Vagina (tissue), 2 donors: ENCODE results near the gene B3GAT3.

Experiments
- POLR2A ChIP-seq, 2 donors: fragments of 450-650 bp; IDR thresholded peaks; one replicate each; pipeline ENCODE4 v1.6.1; 2017; ENCODE audit warnings: antibody characterized with exemption in 2 of 2, mild to moderate bottlenecking in 2 of 2, moderate library complexity in 2 of 2
- POLR2AphosphoS5 ChIP-seq, 2 donors: sonication (generic); formaldehyde crosslinking; IDR thresholded peaks; one replicate each; pipeline ENCODE4 v1.9.0; 2017; ENCODE audit warnings: antibody characterized with exemption in 2 of 2, mild to moderate bottlenecking in 2 of 2, low read depth in 1 of 2; ENCODE audit not compliant: insufficient read depth in 1 of 2
- TF ChIP-seq, protein P1 (sequence below), 3 experiments: fragments of 450-650 bp in 2 of 3; fragments of 200-600 bp in 1 of 3; sonication (generic) in 1 of 3; IDR thresholded peaks; one replicate each; pipeline ENCODE4 v1.5.1; 2017 to 2019; ENCODE audit warnings: antibody characterized with exemption in 3 of 3, mild to moderate bottlenecking in 2 of 3, moderate library complexity in 2 of 3

DNA sequence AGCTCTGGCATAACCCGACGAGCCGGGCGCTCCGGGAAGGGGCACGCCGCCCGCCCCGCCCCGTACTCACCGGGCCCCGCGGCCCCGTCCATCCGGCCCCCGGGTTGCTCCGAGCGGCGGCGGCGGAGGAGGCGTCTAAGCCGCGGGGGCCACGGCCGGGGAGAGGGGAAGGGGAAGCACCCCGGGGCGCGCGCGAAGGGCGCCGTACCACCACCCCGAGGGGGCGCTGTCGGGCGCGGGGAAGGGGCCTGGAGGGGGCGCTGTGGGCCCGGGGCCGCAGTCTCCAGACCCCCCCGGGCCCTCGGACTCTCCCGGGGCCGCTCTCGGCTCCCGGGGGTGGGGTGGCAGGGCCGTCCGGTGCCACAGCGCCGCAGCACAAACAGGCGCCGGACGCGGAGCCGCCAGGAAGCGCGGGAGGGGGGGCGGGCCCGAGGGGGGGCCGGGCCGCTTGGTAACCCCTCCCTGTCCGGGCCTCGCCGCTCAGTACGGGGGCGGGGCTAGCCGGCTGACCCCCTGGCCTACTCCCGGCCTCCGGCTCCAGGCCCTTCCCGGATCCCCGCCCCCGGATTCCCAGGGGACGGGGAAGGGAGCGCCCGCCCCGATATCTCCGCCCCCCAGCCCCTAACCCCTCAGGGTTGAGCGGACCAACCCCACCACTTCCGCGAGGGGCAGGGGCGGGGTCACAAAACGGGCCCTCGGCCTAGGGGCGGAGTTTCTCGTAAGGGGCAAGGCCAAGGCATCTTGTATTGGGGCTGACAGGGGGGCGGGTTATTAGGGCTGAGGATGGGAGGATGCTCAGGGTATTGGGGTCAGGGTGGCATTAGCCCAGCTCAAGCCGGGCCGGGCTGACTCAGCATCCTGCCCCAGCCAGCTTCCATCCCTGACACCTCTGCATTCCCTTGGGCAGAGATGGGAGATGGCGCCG lies 9.2 kb downstream of the B3GAT3 start, which contains the start of the genes EML3 and ROM1:
- TF ChIP-seq, protein P1, sequence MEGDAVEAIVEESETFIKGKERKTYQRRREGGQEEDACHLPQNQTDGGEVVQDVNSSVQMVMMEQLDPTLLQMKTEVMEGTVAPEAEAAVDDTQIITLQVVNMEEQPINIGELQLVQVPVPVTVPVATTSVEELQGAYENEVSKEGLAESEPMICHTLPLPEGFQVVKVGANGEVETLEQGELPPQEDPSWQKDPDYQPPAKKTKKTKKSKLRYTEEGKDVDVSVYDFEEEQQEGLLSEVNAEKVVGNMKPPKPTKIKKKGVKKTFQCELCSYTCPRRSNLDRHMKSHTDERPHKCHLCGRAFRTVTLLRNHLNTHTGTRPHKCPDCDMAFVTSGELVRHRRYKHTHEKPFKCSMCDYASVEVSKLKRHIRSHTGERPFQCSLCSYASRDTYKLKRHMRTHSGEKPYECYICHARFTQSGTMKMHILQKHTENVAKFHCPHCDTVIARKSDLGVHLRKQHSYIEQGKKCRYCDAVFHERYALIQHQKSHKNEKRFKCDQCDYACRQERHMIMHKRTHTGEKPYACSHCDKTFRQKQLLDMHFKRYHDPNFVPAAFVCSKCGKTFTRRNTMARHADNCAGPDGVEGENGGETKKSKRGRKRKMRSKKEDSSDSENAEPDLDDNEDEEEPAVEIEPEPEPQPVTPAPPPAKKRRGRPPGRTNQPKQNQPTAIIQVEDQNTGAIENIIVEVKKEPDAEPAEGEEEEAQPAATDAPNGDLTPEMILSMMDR (IDR thresholded peaks at IDR 0.05): peak; percentile 65 to 100 (median 79)
- TF ChIP-seq POLR2A (IDR thresholded peaks at IDR 0.05) (no peak), POLR2AphosphoS5 (IDR thresholded peaks at IDR 0.05; ENCODE audit: insufficient read depth in 1 of 2, low read depth in 1 of 2) (peak; percentile 42 to 74)
